DMS53 treated with DMSO at 0.1 percent for 48 hours (cell line): ENCODE data around the gene SH3RF2.
"Not testable (repeated sequence)": the region's sequence is repeated elsewhere in the genome, so short reads cannot be mapped to it uniquely, and the experiment has no call there.

Experiments
- DNase-seq: peaks from one replicate; lab custom pipeline; 2025; ENCODE audit not compliant: unreplicated experiment; lab: John Stamatoyannopoulos, UW

Gene SH3RF2

GRCh38 chr5:145936401-145937131 is at the start of gene SH3RF2:
Gene SH3RF2, plus strand, starts transcription at chr5:145936578. Its CDS starts 1,351 bp downstream, at chr5:145937929.
- no peak for DNase-seq

- no peak for DNase-seq
Measured at GRCh38 chr5:145887217-145887616, 49.2 kb upstream of the SH3RF2 start.

- peak; percentile 76 for DNase-seq
Measured at GRCh38 chr5:145887976-145888574, 48.3 kb upstream of the SH3RF2 start.

GRCh38 chr5:145889611-145890010 is 46.8 kb upstream of the SH3RF2 start:
- DNase-seq = no peak

- not testable (repeated sequence) for DNase-seq
Measured at GRCh38 chr5:145891378-145891777, 45.0 kb upstream of the SH3RF2 start.

GRCh38 chr5:145898171-145898570 is 38.2 kb upstream of the SH3RF2 start:
- DNase-seq = no peak

- DNase-seq = no peak
Measured at GRCh38 chr5:145902421-145902820, 34.0 kb upstream of the SH3RF2 start.

GRCh38 chr5:145903113-145903512 is 33.3 kb upstream of the SH3RF2 start:
- DNase-seq = no peak

GRCh38 chr5:145903867-145904266 is 32.5 kb upstream of the SH3RF2 start:
- DNase-seq = no peak

GRCh38 chr5:145904743-145905142 is 31.6 kb upstream of the SH3RF2 start:
- DNase-seq = no peak

- no peak for DNase-seq
Measured at GRCh38 chr5:145906401-145906800, 30.0 kb upstream of the SH3RF2 start.

GRCh38 chr5:145908206-145908960 is 28.0 kb upstream of the SH3RF2 start:
- no peak for DNase-seq

GRCh38 chr5:145911164-145911563 is 25.2 kb upstream of the SH3RF2 start:
- DNase-seq = no peak

- DNase-seq = no peak
Measured at GRCh38 chr5:145912019-145912418, 24.4 kb upstream of the SH3RF2 start.

GRCh38 chr5:145912594-145912993 is 23.8 kb upstream of the SH3RF2 start:
- no peak for DNase-seq

GRCh38 chr5:145913701-145914100 is 22.7 kb upstream of the SH3RF2 start:
- DNase-seq = no peak

- no peak for DNase-seq
Measured at GRCh38 chr5:145915970-145916638, 20.3 kb upstream of the SH3RF2 start.

GRCh38 chr5:145917288-145917687 is 19.1 kb upstream of the SH3RF2 start:
- no peak for DNase-seq

GRCh38 chr5:145918397-145918796 is 18.0 kb upstream of the SH3RF2 start:
- DNase-seq = no peak

GRCh38 chr5:145919413-145919812 is 17.0 kb upstream of the SH3RF2 start:
- DNase-seq = no peak

GRCh38 chr5:145920542-145921210 is 15.7 kb upstream of the SH3RF2 start:
- DNase-seq = no peak
